ENCODE data around the gene RSPO3.

RSPO3 gene

GRCh38 chr6:127107916-127108315 lies 10.6 kb upstream of the RSPO3 start:
- no peak overlapping the region for H3K4me3 ChIP-seq (ENCODE audit: low read depth, low read length)
- no peak for TF ChIP-seq CTCF (IDR thresholded peaks at IDR 0.05; ENCODE audit: low read depth, low read length, missing control alignments)
- no peak for DNase-seq (ENCODE audit: low read depth)

GRCh38 chr6:127110712-127111111 lies 7.8 kb upstream of the RSPO3 start:
- no peak for DNase-seq (ENCODE audit: low read depth)
- H3K4me3 ChIP-seq (ENCODE audit: low read depth, low read length): no peak overlapping the region
- no peak for TF ChIP-seq CTCF (IDR thresholded peaks at IDR 0.05; ENCODE audit: low read depth, low read length, missing control alignments)

GRCh38 chr6:127111526-127111925 lies 6.9 kb upstream of the RSPO3 start:
- no peak for DNase-seq (ENCODE audit: low read depth)
- no peak for TF ChIP-seq CTCF (IDR thresholded peaks at IDR 0.05; ENCODE audit: low read depth, low read length, missing control alignments)
- no peak overlapping the region for H3K4me3 ChIP-seq (ENCODE audit: low read depth, low read length)

GRCh38 chr6:127114214-127114760 lies 4.2 kb upstream of the RSPO3 start:
- no peak for DNase-seq (ENCODE audit: low read depth)
- no peak overlapping the region for H3K4me3 ChIP-seq (ENCODE audit: low read depth, low read length)
- no peak for TF ChIP-seq CTCF (IDR thresholded peaks at IDR 0.05; ENCODE audit: low read depth, low read length, missing control alignments)

GRCh38 chr6:127115084-127115655 lies 3.3 kb upstream of the RSPO3 start:
- H3K4me3 ChIP-seq (ENCODE audit: low read depth, low read length): no peak overlapping the region
- DNase-seq (ENCODE audit: low read depth): no peak
- TF ChIP-seq CTCF (IDR thresholded peaks at IDR 0.05; ENCODE audit: low read depth, low read length, missing control alignments): no peak

- no peak for TF ChIP-seq CTCF (IDR thresholded peaks at IDR 0.05; ENCODE audit: low read depth, low read length, missing control alignments)
- no peak overlapping the region for H3K4me3 ChIP-seq (ENCODE audit: low read depth, low read length)
- no peak for DNase-seq (ENCODE audit: low read depth)
These were observed 2.7 kb upstream of the RSPO3 start for GRCh38 chr6:127115746-127116145.

- TF ChIP-seq CTCF (IDR thresholded peaks at IDR 0.05; ENCODE audit: low read depth, low read length, missing control alignments): no peak
- H3K4me3 ChIP-seq (ENCODE audit: low read depth, low read length): no peak overlapping the region
- no peak for DNase-seq (ENCODE audit: low read depth)
These were observed 533 bp upstream of the RSPO3 start for GRCh38 chr6:127117979-127118297.

Measured in GM12864 (cell line).